Natural killer cell treated with Interleukin-12 subunit alpha and Interleukin-12 subunit beta and Interleukin-15 and Interleukin-18, amount 100 ng/mL, for 72 hours (primary cell): Measurements from ENCODE around the gene KNL1. TPM values are rescaled to one million over a fixed set of nuclear protein-coding genes. Genes with fewer than 3 reads are reported as not detected.
"Not testable (repeated sequence)": the region's sequence is repeated elsewhere in the genome, so short reads cannot be mapped to it uniquely, and the experiment has no call there.

Experiments used
- ATAC-seq, 2 donors: fragments of 150-1000 bp; cut with Tn5 transposase in 1 of 2; sonication (Bioruptor Pico), chemical (Tn5 transposase) in 1 of 2; 2 replicates each; pipeline ENCODE4 v1.10.0; 2021
- DNase-seq: peaks from one replicate; pipeline ENCODE4 v3.0.0; 2022; ENCODE audit warnings: low spot score
- H3K27ac Mint-ChIP-seq, 2 donors: 1 replicate in 1 of 2; 2 replicates in 1 of 2; pipeline ENCODE4 v1.8.0; 2022; ENCODE audit warnings: mixed read lengths in 2 of 2, mild to moderate bottlenecking in 1 of 2, moderate library complexity in 1 of 2
- H3K27me3 Mint-ChIP-seq, 2 donors: 1 replicate in 1 of 2; 2 replicates in 1 of 2; pipeline ENCODE4 v1.8.0; 2022; ENCODE audit warnings: mixed read lengths in 2 of 2
- H3K36me3 Mint-ChIP-seq: one replicate; pipeline ENCODE4 v1.8.0; 2022; ENCODE audit warnings: mixed read lengths
- H3K4me1 Mint-ChIP-seq, 2 donors: 1 replicate in 1 of 2; 2 replicates in 1 of 2; pipeline ENCODE4 v1.8.0; 2022; ENCODE audit warnings: low read depth in 2 of 2, mixed read lengths in 2 of 2, mild to moderate bottlenecking in 1 of 2
- H3K4me3 Mint-ChIP-seq: one replicate; pipeline ENCODE4 v1.8.0; 2022; ENCODE audit warnings: mixed read lengths
- H3K9me3 Mint-ChIP-seq: 2 replicates; pipeline ENCODE4 v1.8.0; 2022; ENCODE audit warnings: mixed read lengths
- total RNA-seq, 2 donors: library from RNA; stranded (reverse); gene quantifications; one replicate each; pipeline ENCODE4 v1.2.3, GENCODE V29; 2022

The KNL1 gene
- total RNA-seq, 2 donors from 2014 or later, result 20.1 to 48.6 TPM

DNA sequence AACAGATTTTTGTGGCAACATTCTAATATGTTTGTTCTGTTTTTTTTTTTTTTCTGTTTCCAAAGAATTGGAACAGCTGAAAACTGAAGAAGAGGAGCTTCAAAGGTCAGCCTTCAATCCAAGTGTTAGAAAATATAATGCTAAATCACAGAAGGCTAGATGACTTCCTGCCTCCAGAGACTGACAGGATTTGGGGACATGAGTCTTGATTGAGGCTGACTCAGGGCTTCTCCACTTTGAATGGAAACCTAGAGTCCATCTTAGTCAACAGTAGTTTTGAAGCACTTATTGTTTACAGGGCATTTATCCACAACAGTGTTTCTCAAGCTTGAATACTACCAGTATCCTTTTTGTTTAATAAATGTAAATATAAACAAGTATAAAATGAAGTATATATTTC lies 56.4 kb downstream of the KNL1 start:
- no peak overlapping the region for H3K27ac Mint-ChIP-seq
- DNase-seq (no peak), ATAC-seq (no peak)
- H3K9me3 Mint-ChIP-seq, result no peaks in the 10 kb centered on the region
- H3K4me1 Mint-ChIP-seq, result no peaks in the 10 kb centered on the region
- no peaks in the 10 kb centered on the region for H3K27me3 Mint-ChIP-seq
- H3K4me3 Mint-ChIP-seq, result no peak overlapping the region
- no peaks in the 10 kb centered on the region for H3K36me3 Mint-ChIP-seq

- no peaks in the 10 kb centered on the region for H3K27me3 Mint-ChIP-seq
- H3K9me3 Mint-ChIP-seq, result no peaks in the 10 kb centered on the region
- DNase-seq (no peak), ATAC-seq (no peak)
- H3K4me3 Mint-ChIP-seq, result no peak overlapping the region
- no peaks in the 10 kb centered on the region for H3K4me1 Mint-ChIP-seq
- H3K27ac Mint-ChIP-seq, result no peak overlapping the region
- no peaks in the 10 kb centered on the region for H3K36me3 Mint-ChIP-seq
These were observed 66.6 kb downstream of the KNL1 start for GRCh38 chr15:40660686-40661085.

- Mint-ChIP-seq H3K4me3 (no peak overlapping the region), H3K36me3 (no peaks in the 10 kb centered on the region), H3K4me1 (no peaks in the 10 kb centered on the region), H3K9me3 (no peaks in the 10 kb centered on the region), H3K27ac (no peak overlapping the region), H3K27me3 (no peaks in the 10 kb centered on the region)
- DNase-seq (no peak), ATAC-seq (no peak)
These were observed 70.9 kb downstream of the KNL1 start for GRCh38 chr15:40664909-40665308.

GRCh38 chr15:40676290-40676689 lies 82.2 kb downstream of the KNL1 start:
- H3K27me3 Mint-ChIP-seq, DNase-seq, H3K36me3 Mint-ChIP-seq, ATAC-seq, H3K4me1 Mint-ChIP-seq, H3K9me3 Mint-ChIP-seq, H3K27ac Mint-ChIP-seq, H3K4me3 Mint-ChIP-seq: not testable (repeated sequence)

GRCh38 chr15:40676906-40677305 lies 82.9 kb downstream of the KNL1 start:
- H3K27me3 Mint-ChIP-seq, DNase-seq, H3K4me1 Mint-ChIP-seq, ATAC-seq, H3K27ac Mint-ChIP-seq, H3K4me3 Mint-ChIP-seq, H3K36me3 Mint-ChIP-seq, H3K9me3 Mint-ChIP-seq: not testable (repeated sequence)

DNA sequence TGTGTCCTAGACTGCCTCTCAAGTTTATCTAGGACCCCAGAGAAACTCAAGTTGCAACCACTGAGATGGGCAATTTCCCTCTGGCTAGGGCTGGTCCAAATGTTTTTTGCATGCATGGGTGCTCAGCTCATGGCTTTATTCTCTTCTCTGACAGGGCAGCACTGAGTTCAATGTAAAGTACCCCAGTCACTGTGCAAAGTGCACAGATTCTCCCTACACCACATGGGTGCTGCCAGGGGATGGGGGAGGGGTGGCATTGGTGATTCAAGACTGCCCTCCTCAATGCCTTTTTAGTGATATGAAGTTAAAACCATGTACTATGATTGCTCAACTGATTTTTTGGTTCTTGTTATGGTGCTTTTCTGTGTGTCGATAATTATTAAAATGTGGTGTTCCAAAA lies 86.1 kb downstream of the KNL1 start:
- no peak for DNase-seq
- H3K27me3 Mint-ChIP-seq, result no peaks in the 10 kb centered on the region
- no peaks in the 10 kb centered on the region for H3K9me3 Mint-ChIP-seq
- no peaks in the 10 kb centered on the region for H3K36me3 Mint-ChIP-seq
- H3K4me1 Mint-ChIP-seq, result peaks cover 0 to 6% of the 10 kb centered on the region in 2 donors
- no peak overlapping the region for H3K4me3 Mint-ChIP-seq
- no peak for ATAC-seq
- H3K27ac Mint-ChIP-seq, result no peak overlapping the region

DNA sequence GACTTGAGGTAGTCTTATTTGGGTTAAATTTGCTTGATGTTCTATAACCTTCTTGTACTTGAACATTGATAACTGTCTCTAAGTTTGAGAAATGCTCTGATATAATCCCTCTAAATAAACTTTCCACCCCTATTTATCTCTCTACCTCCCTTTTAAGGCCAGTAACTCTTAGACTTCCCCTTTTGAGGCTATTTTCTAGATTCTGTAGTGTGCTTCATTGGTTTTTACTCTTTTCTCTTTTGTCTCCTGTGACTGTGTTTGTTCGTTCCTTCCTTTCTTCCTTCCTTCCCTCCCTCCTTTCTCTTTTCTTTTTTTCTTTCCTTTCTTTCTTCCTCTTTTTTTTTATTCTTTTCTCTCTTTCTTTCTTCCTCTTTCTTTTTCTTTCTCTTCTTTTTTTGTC lies 86.9 kb downstream of the KNL1 start:
- H3K27me3 Mint-ChIP-seq, H3K4me1 Mint-ChIP-seq, H3K9me3 Mint-ChIP-seq, DNase-seq, H3K36me3 Mint-ChIP-seq, H3K27ac Mint-ChIP-seq, H3K4me3 Mint-ChIP-seq, ATAC-seq: not testable (repeated sequence)

GRCh38 chr15:40684381-40684780 lies 90.3 kb downstream of the KNL1 start:
- ATAC-seq (no peak), DNase-seq (no peak)
- H3K27me3 Mint-ChIP-seq, result no peaks in the 10 kb centered on the region
- H3K36me3 Mint-ChIP-seq, result no peaks in the 10 kb centered on the region
- no peaks in the 10 kb centered on the region for H3K9me3 Mint-ChIP-seq
- no peak overlapping the region for H3K4me3 Mint-ChIP-seq
- H3K27ac Mint-ChIP-seq, result no peak overlapping the region
- no peaks in the 10 kb centered on the region for H3K4me1 Mint-ChIP-seq

- Mint-ChIP-seq H3K4me3 (no peak overlapping the region), H3K27ac (peak overlapping the region in 1 of 2 donors; percentile 76), H3K27me3 (no peaks in the 10 kb centered on the region), H3K4me1 (no peaks in the 10 kb centered on the region), H3K36me3 (no peaks in the 10 kb centered on the region), H3K9me3 (no peaks in the 10 kb centered on the region)
- no peak for ATAC-seq
- DNase-seq, result no peak
These were observed 91.3 kb downstream of the KNL1 start for GRCh38 chr15:40685376-40685775.

GRCh38 chr15:40688932-40689799 lies 95.1 kb downstream of the KNL1 start:
- Mint-ChIP-seq H3K4me1 (peaks cover 5% of the 10 kb centered on the region in 2 donors), H3K9me3 (no peaks in the 10 kb centered on the region), H3K27me3 (no peaks in the 10 kb centered on the region), H3K4me3 (no peak overlapping the region), H3K36me3 (peaks cover under 1% of the 10 kb centered on the region), H3K27ac (no peak overlapping the region)
- ATAC-seq, result no peak
- no peak for DNase-seq

- DNase-seq (no peak), ATAC-seq (no peak)
- no peak overlapping the region for H3K4me3 Mint-ChIP-seq
- peaks cover 5% of the 10 kb centered on the region for H3K36me3 Mint-ChIP-seq
- H3K27ac Mint-ChIP-seq, result no peak overlapping the region
- H3K27me3 Mint-ChIP-seq, result no peaks in the 10 kb centered on the region
- H3K9me3 Mint-ChIP-seq, result no peaks in the 10 kb centered on the region
- peaks cover 14 to 17% of the 10 kb centered on the region in 2 donors for H3K4me1 Mint-ChIP-seq
These were observed 97.7 kb downstream of the KNL1 start for GRCh38 chr15:40691737-40692136.

DNA sequence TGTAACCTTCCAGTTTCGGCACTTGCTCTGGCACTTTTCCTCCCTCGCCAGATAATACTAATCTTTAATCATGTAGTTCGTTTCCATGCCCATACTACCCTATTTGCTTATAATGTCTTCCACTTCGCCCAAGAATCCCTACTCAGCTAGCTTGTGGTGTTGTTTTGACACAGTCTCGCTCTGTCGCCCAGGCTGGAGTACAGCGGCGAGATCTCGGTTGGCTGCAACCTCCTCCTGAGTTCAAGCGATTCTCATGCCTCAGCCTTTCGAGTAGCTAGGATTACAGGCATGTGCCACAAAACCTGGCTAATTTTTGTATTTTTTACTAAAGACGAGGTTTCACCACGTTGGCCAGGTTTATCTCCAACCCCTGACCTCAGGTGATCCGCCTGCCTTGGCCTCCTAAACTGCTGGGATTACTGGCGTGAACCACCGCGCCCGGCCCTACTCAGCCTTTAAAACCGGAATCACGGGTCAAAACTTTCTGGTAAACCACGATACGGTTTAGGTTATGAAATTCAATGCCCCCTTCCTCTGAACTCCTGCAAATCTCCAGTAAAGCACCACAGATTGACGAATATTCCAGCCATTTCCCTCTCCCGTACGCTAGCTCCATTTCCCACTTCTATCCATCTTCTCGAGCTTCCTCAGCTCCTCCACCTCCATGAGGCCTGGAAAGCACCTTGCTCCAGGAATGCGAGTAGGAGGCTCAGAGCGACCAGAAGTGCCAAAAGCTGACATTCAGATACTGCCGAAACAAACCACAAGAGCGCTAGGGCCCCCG lies 100.0 kb downstream of the KNL1 start:
- Mint-ChIP-seq H3K9me3 (no peaks in the 10 kb centered on the region), H3K27me3 (no peaks in the 10 kb centered on the region), H3K27ac (peak overlapping the region; percentile 99), H3K36me3 (peaks cover 5% of the 10 kb centered on the region), H3K4me3 (peak overlapping the region; percentile 100), H3K4me1 (peaks cover 19 to 20% of the 10 kb centered on the region in 2 donors)
- DNase-seq (no peak), ATAC-seq (no peak)

GRCh38 chr15:40694688-40695468 lies 100.8 kb downstream of the KNL1 start, which contains the start of gene RAD51:
Gene RAD51, plus strand, starts transcription at chr15:40695174. Its CDS starts 3,585 bp downstream, at chr15:40698759.
- DNase-seq (peak; percentile 94), ATAC-seq (peak; percentile 97 to 98)
- Mint-ChIP-seq H3K4me1 (peaks cover 19 to 20% of the 10 kb centered on the region in 2 donors), H3K27ac (peak within 1 kb of the TSS; percentile 99), H3K27me3 (no peaks in the 10 kb centered on the region), H3K36me3 (peaks cover 5% of the 10 kb centered on the region), H3K9me3 (no peaks in the 10 kb centered on the region), H3K4me3 (peak within 1 kb of the TSS; percentile 100)
